Spleen (tissue), 11 donors: Measurements from ENCODE around the gene OR51A7. TPM values are rescaled to one million over a fixed set of nuclear protein-coding genes. Genes with fewer than 3 reads are reported as not detected.

ENCODE experiments used
- DNase-seq: peaks from one replicate; pipeline ENCODE4 v3.0.0-alpha.2; 2020
- H3K27ac ChIP-seq, 8 donors: fragments of 200-600 bp; sonication (generic) in 7 of 8; 1 replicate in 4 of 8; 2 replicates in 4 of 8; pipeline versions ENCODE4 v1.5.0 to v1.8.0; 2016 to 2021; ENCODE audit warnings: inconsistent platforms in 4 of 8, mild to moderate bottlenecking in 4 of 8, moderate library complexity in 1 of 8
- H3K27me3 ChIP-seq, 7 donors: fragments of 200-600 bp; sonication (generic) in 6 of 7; replicated peaks in 1 of 7; 1 replicate in 4 of 7; 2 replicates in 3 of 7; pipeline versions ENCODE4 v1.5.0 to v1.8.0; 2016 to 2021; ENCODE audit warnings: inconsistent platforms in 3 of 7, mild to moderate bottlenecking in 1 of 7
- H3K36me3 ChIP-seq, 6 donors: fragments of 200-600 bp; sonication (generic) in 5 of 6; 1 replicate in 4 of 6; 2 replicates in 2 of 6; pipeline versions ENCODE4 v1.5.0 to v1.8.0; 2016 to 2021; ENCODE audit warnings: inconsistent platforms in 2 of 6
- H3K4me1 ChIP-seq, 6 donors: fragments of 200-600 bp; sonication (generic) in 5 of 6; 1 replicate in 3 of 6; 2 replicates in 3 of 6; pipeline versions ENCODE4 v1.5.0 to v1.8.0; 2016 to 2021; ENCODE audit warnings: inconsistent platforms in 3 of 6
- H3K4me3 ChIP-seq, 8 donors: fragments of 200-600 bp; sonication (generic) in 7 of 8; 1 replicate in 4 of 8; 2 replicates in 4 of 8; pipeline versions ENCODE4 v1.5.0 to v1.8.0; 2016 to 2021; ENCODE audit warnings: inconsistent platforms in 4 of 8, mild to moderate bottlenecking in 4 of 8, moderate library complexity in 2 of 8
- H3K9me3 ChIP-seq, 8 donors: fragments of 200-600 bp; sonication (generic) in 7 of 8; 1 replicate in 4 of 8; 2 replicates in 4 of 8; pipeline versions ENCODE4 v1.5.0 to v1.8.0; 2016 to 2021; ENCODE audit warnings: inconsistent platforms in 4 of 8
- POLR2A ChIP-seq, 3 donors: fragments of 450-650 bp; IDR thresholded peaks; one replicate each; pipeline ENCODE4 v1.5.1; 2017; ENCODE audit warnings: antibody characterized with exemption in 3 of 3, mild to moderate bottlenecking in 1 of 3
- POLR2AphosphoS5 ChIP-seq, 3 donors: sonication (generic); formaldehyde crosslinking; IDR thresholded peaks; one replicate each; pipeline ENCODE4 v1.5.1; 2017; ENCODE audit warnings: antibody characterized with exemption in 3 of 3
- WGBS, 5 donors: extraction: QIAGEN DNeasy Blood & Tissue Kit in 3 of 5; methylation state at CpG; one replicate each; pipeline versions ENCODE4 v1.1.5 to v1.1.7; 2013 to 2018; 5-methylcytosine and 5-hydroxymethylcytosine counted together
- intact Hi-C: fragments of 100-400 bp; cut with DNase I; formaldehyde crosslinking; loops from one replicate; pipeline ENCODE4 v1.15.0; 2023; ENCODE audit warnings: low total_unique reads
- polyA plus RNA-seq, 3 donors: library from polyadenylated mRNA; stranded (reverse); fragments of 200-250 nt; gene quantifications; one replicate each; pipeline ENCODE4 v1.2.1, GENCODE V29; 2013
- total RNA-seq, 7 donors: library from RNA; depleted of rRNA in 3 of 7; stranded (reverse); fragments of >200 nt in 3 of 7; fragmentation: NEBNext Ultra II Directional in 4 of 7; extraction: Animal tissue kit (Norgen Biotek cat#: 25700) in 4 of 7; gene quantifications; one replicate each; pipeline versions ENCODE4 v1.1.0 to v1.2.1, GENCODE V29; 2016 to 2021
- TF ChIP-seq, protein P1 (sequence below), 11 experiments: fragments of 200-600 bp in 7 of 11; fragments of 450-650 bp in 4 of 11; sonication (generic) in 4 of 11; IDR thresholded peaks in 8 of 11; conservative IDR thresholded peaks in 3 of 11; 1 replicate in 7 of 11; 2 replicates in 4 of 11; pipeline versions ENCODE4 v1.4.0 to v1.8.0; 2016 to 2021; ENCODE audit warnings: antibody characterized with exemption in 11 of 11, inconsistent platforms in 4 of 11, mild to moderate bottlenecking in 1 of 11
- donor health status: healthy with polysubstance abuse.
- donor health status: DM: no; HTN: no; CAD: no; lungs with moderate emphysema.
- donor health status: DM: no; HTN: no; CAD: no.
- donor health status: Bipolar disorder and iron deficiency.
- donor health status: healthy.
- donor health status: DM: no; HTN: no; CAD: no.
- donor health status: DM: yes; HTN: yes; CAD: no.

Gene OR51A7
- total and polyA plus RNA-seq, 10 donors: not detected

DNA sequence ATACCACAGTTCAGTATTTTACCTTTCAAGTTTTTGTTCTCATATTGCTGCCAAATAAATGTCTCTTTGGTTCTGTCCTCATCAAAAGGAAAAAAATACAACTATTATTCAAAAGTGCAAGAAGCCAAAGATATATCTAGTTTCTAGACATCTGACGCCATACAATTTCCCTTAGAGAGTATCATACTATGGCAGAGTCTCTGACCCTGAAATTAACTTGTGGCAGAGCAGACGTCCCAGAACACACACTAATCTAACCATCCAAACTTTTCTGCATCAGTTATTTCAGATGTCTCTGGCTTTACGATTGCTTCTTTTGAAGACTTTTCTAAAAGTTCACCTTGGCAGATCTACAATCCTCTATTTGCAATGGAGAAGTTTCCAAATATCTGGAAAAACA is 19.2 kb upstream of the OR51A7 start:
- no peak overlapping the region for H3K4me3 ChIP-seq
- no peaks in the 10 kb centered on the region for H3K36me3 ChIP-seq
- no peaks in the 10 kb centered on the region for H3K27me3 ChIP-seq
- no peak for DNase-seq
- intact Hi-C loops: no loop called here
- no peaks in the 10 kb centered on the region for H3K9me3 ChIP-seq
- 79 to 88% (median 85%) methylated on average over 3 of the region's 3 CpGs for WGBS, 5 donors
- TF ChIP-seq POLR2AphosphoS5 (IDR thresholded peaks at IDR 0.05) (no peak), POLR2A (IDR thresholded peaks at IDR 0.05) (no peak)
- TF ChIP-seq, protein P1, sequence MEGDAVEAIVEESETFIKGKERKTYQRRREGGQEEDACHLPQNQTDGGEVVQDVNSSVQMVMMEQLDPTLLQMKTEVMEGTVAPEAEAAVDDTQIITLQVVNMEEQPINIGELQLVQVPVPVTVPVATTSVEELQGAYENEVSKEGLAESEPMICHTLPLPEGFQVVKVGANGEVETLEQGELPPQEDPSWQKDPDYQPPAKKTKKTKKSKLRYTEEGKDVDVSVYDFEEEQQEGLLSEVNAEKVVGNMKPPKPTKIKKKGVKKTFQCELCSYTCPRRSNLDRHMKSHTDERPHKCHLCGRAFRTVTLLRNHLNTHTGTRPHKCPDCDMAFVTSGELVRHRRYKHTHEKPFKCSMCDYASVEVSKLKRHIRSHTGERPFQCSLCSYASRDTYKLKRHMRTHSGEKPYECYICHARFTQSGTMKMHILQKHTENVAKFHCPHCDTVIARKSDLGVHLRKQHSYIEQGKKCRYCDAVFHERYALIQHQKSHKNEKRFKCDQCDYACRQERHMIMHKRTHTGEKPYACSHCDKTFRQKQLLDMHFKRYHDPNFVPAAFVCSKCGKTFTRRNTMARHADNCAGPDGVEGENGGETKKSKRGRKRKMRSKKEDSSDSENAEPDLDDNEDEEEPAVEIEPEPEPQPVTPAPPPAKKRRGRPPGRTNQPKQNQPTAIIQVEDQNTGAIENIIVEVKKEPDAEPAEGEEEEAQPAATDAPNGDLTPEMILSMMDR (IDR thresholded peaks at IDR 0.05 in 8 of 11, conservative IDR thresholded peaks at IDR 0.05 in 3 of 11): no peak
- H3K27ac ChIP-seq: no peak overlapping the region
- H3K4me1 ChIP-seq: no peaks in the 10 kb centered on the region

DNA sequence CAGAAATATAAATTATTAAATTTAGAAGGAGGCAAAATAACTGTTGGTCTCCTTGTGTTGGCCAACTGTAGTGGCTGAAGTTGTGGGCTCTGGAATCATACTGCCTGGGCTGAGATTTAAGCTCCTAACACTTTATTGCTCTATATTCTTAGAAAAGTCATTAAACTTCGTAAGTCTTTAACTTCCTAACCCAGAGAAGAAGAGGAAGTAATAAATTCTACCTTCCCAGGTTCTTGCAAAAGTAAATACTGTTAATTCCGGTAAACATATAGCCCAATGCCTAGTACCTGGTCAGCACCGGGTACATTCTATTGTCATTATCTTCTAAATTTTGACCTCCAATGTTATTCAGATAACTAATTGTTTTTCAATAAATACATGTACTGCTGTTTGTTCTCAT is 17.4 kb upstream of the OR51A7 start:
- WGBS, 5 donors: 19 to 43% (median 34%) methylated on average over 3 of the region's 3 CpGs
- no peak overlapping the region for H3K27ac ChIP-seq
- no peaks in the 10 kb centered on the region for H3K4me1 ChIP-seq
- H3K36me3 ChIP-seq: no peaks in the 10 kb centered on the region
- TF ChIP-seq, protein P1 (IDR thresholded peaks at IDR 0.05 in 8 of 11, conservative IDR thresholded peaks at IDR 0.05 in 3 of 11): no peak
- no peak for TF ChIP-seq POLR2A (IDR thresholded peaks at IDR 0.05)
- no peak for TF ChIP-seq POLR2AphosphoS5 (IDR thresholded peaks at IDR 0.05)
- intact Hi-C loops: no loop called here
- no peaks in the 10 kb centered on the region for H3K9me3 ChIP-seq
- no peak overlapping the region for H3K4me3 ChIP-seq
- H3K27me3 ChIP-seq: no peaks in the 10 kb centered on the region
- DNase-seq: no peak

DNA sequence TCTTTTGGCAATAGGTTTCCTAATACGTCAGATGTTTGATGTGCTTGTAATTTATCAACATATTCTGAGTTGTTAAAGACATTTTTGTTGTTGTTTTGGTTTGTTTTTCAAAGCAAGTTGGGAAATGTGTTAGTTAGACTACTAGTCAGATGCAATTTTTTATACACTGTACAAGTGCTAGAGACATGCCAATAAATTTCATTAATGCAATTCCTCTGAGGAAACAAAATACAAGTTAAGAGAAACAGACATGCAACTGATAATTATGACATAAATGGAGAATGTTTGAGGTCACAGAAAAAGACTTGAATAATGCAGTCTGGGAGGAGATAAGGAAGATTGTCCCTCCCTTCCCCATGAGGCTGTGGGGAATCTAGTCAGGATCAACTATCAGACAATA is 16.0 kb upstream of the OR51A7 start:
- Histone ChIP-seq H3K4me1 (no peaks in the 10 kb centered on the region), H3K27me3 (no peaks in the 10 kb centered on the region), H3K4me3 (no peak overlapping the region), H3K27ac (no peak overlapping the region), H3K9me3 (no peaks in the 10 kb centered on the region), H3K36me3 (no peaks in the 10 kb centered on the region)
- WGBS, 5 donors: 0% methylated on average over 1 of the region's 1 CpG
- intact Hi-C loops: no loop called here
- DNase-seq: no peak
- TF ChIP-seq POLR2A (IDR thresholded peaks at IDR 0.05) (no peak), POLR2AphosphoS5 (IDR thresholded peaks at IDR 0.05) (no peak)
- TF ChIP-seq, protein P1 (IDR thresholded peaks at IDR 0.05 in 8 of 11, conservative IDR thresholded peaks at IDR 0.05 in 3 of 11): no peak

DNA sequence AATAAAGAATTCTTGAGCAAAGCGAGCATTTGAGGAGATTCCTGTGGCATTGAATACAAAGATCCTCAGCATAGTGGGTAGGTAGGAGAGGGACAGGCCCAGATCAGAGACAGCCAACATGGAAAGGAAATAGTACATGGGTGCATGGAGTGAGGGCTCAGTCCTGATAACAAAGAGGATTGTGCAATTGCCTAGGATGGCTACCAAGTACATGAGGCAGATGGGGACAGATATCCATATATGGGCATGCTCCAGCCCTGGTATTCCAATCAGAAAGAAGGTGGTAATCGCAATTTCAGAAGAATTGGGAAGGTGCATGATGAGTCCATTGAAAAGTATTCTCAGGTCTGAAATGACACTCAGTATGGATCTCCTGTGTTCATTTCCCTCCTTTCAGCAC is 13.3 kb upstream of the OR51A7 start:
- no peak overlapping the region for H3K27ac ChIP-seq
- no peaks in the 10 kb centered on the region for H3K36me3 ChIP-seq
- no peaks in the 10 kb centered on the region for H3K4me1 ChIP-seq
- no peak for DNase-seq
- 79 to 92% (median 89%) methylated on average over 2 of the region's 2 CpGs for WGBS, 5 donors
- TF ChIP-seq, protein P1 (IDR thresholded peaks at IDR 0.05 in 8 of 11, conservative IDR thresholded peaks at IDR 0.05 in 3 of 11): no peak
- no peaks in the 10 kb centered on the region for H3K27me3 ChIP-seq
- H3K4me3 ChIP-seq: no peak overlapping the region
- intact Hi-C loops: no loop called here
- no peaks in the 10 kb centered on the region for H3K9me3 ChIP-seq
